Stimulated activated CD8-positive, alpha-beta memory T cell treated with anti-CD3 and anti-CD28 coated beads, Interleukin-12 subunit alpha, Interleukin-12 subunit beta, amount 100 ng/mL, for 24 hours (primary cell): Measurements from ENCODE around the gene BEGAIN.
"Not testable (repeated sequence)": the region's sequence is repeated elsewhere in the genome, so short reads cannot be mapped to it uniquely, and the experiment has no call there.

Experiments used
- DNase-seq: peaks from one replicate; pipeline ENCODE4 v3.0.0-alpha.2; 2020; ENCODE audit errors: extremely low read depth

Gene BEGAIN

DNA sequence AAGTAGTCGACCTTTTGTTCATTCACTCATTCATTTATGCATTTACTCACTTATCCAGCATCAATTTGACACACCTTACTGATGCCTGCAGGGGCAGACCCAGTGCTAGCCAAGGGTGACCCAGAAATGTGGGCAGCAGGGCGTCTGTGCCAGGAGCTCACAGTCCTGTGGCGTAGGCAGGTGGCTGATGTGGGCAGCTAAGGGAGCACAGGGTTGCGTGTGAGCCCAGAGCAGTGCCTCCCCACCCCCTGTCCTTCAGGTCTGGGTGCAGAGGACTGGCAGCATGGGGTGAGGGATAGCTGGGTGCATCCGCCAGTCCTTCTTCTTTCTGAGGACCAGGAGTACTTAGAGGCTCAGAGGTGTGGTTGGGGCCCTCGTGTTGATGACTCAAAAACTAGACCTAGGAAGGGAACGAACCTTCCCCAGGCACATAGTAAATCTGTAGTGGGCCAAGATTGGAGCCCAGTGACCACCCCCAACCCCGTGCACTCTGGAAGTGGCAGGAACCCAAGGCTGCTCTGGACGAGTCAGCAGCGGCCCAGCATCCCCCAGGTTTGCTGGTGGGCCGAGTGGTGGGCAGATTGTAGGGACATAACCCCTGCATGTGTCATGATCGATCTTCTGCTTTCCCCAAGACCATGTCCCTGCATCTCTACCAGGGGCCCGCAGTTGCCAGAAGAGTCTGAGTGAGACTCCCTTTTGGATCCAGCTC, 63.9 kb downstream of the BEGAIN start:
- no peak for DNase-seq

DNA sequence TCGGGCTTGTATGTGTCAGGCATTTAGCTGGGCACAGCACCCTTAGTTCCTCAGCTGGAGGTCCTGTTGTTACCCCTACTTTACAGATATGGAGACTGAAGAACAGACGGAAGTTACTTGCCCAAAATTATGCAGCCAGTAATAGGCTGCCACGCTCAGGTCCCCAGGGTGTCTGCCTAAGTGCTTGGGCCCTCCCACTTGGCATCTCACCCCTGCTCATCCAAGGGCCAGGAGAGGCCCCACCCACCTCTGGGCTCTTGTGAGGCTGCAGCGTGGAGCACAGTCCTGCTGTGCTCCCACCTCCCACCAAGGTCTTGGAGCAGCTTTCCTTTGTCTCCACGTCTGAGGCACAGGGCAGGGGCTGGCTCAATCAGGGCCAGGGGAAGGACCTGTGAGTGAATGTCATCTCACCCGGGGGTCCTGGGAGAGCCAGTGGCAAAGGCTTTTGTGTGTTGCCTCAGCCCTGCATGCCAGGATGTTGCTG, 64.6 kb downstream of the BEGAIN start:
- no peak for DNase-seq

DNA sequence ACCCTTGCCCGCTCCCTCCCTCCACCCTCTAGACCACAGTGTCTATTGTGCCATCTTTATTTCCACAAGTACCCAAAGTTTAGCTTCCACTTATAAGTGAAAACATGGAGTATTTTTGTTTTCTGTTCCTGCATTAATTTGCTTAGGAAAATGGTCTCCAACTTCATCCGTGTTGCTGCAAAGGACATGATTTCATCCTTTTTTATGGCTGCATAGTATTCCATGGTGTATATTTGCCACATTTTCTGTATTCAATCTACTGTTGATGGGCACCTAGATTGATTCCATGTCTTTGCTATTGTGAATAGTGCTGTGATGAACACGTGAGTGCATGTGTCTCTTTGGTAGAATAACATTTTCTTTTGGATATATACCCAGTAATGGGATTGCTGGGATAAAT, 81.2 kb downstream of the BEGAIN start:
- not testable (repeated sequence) for DNase-seq

DNA sequence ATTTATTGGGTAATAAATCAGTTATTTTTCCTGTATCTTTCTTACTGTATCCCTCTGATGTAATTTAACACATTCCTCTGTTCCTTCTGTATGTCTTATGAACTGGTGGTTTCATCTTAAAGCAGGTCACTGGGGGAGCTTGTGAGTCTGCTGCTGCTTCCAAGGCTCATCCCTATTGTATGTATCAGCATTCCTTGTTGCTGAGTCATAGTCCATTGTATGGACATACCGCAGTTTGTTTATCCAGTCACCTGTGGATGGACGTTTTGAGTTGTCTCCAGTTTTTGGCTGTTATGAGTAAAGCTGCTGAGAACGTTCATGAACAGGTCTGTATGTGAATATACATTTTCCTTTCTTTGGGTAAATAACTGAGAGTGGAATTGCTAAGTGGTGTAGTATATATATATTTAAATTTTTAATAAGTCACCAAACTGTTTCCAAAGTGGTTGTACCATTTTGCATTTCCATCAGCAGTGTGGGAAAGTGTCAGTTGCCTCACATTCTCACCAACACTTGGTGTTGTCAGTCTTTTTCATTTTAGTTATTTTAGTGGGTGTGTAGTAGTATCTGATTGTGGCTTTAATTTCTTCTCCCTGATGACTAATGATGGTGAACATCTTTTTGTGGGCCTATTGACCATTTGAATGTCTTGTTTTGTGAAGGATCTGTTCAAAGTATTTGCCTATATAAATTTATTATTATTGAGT, 82.7 kb downstream of the BEGAIN start:
- no peak for DNase-seq

DNA sequence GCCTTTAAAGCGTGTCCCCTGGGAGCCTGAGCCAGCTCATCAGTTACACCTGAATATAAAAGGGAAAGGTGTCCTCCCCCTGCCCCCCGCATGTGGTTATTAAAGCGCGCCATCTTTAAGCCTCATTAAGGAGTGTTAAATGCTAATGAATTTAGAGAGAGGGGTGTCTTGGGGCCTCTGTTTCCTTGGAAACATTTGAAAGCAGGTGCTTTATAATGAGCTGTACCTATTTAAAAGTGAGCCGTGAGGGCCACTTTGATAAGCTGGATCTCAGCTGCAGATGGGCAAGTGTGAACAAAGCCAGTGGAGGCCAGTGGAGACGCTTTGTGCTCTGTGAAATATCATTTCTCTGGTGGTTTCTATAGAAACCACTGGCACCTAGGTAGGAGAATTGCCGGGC, 84.0 kb downstream of the BEGAIN start:
- DNase-seq = no peak

DNA sequence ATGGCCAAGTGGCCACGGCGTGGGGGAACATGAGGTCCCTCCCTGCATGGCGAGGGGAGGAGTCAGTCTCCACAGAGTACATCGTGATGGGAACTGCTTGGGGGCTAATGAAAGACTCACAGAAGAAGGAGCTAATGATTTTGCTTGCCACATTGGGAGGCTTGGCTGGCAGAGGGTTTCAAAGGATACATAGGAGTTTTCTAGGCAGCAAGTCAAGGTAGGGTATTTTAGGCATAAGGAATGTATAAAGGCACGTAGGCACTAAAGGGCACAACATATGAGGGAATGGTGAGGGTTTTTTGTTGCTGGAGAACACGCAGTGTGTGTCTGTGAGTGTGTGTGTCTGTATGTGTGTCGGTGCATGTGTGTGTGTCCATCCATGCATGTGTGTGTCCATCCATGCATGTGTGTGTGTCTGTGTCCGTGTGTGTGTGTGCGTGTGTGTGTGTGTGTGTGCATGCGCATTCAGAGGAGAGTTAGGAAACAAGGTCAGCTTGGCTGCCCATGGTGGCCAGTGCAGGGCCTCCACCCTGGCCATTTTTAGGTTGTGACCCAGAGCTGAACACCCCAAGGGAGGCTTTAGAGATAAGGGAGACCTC, 84.5 kb downstream of the BEGAIN start:
- DNase-seq = no peak

DNA sequence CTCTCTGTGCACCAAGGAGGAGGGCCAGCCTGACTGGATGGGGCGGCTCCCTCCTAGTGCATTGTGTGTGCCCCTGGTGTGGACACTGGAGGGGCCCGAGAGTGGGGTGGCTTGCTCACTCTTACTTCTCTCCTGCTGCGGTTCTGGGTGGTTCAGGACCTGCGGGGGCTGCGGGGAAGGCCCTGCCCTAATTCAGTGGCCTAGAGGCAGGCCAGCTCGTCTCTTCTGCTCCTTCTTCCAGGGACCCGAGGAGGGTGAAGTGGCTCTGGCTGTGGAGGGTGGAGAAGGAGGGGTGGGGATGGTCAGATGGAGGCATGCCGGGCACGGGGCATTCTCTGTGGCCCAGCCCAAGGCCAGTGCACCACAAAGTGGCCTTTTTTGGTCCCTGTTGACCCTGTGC, 87.1 kb downstream of the BEGAIN start:
- DNase-seq = no peak

DNA sequence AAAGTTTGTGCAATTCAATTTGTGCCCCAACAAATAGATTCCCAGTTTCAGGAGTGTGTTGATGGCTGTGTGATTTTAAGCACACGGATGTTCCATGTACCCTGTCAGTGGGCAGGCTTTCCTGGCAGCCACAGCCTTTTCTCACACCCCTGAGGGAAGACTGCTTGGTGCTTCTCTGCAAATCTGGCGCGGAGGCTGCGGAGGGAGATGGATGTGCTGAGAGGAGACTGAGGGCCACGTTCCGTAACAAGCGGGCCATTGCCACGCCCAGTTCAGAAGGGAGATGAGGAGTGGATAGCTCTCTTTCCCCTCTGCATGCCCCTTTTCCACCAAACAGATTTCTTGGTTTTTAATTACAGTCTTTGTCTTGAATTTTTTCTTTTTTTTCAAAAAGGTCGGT, 89.1 kb downstream of the BEGAIN start:
- DNase-seq = no peak

DNA sequence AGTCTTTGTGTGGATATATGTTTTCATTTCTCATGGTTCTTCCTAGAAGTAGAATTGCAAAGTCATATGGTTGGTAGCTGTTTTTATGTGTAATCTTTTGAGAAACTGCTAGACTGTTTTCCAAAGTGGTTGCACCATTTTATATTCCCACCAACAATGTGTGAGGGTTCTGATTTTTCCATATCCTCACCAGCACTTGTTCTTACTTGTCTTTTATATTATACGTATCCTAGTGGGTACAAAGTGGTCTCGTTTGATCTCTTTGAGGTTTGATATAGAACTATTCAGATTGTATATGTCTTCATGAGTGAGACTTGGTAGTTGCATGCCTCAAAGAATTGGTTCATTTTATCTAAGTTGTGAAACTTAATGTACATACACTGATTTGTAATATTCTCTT, 91.3 kb downstream of the BEGAIN start:
- no peak for DNase-seq

DNA sequence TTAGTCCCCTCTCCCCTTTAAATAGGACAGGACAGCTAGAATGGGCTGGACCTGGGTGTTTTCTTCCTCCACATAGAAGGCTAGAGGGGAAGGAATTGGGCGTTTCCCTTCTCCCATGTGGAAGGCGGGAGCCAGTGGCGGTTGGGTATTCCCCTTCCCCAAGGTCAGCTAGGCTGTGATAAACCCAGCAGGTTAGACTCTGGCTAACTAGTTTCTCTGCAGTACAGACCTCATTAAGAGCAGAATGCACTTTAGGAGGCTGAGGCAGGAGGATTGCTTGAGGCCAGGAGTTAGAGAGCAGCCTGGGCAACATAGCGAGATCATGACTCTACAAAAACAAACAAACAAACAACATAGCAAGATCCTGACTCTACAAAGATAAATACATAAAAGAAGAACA, 92.6 kb downstream of the BEGAIN start:
- no peak for DNase-seq

DNA sequence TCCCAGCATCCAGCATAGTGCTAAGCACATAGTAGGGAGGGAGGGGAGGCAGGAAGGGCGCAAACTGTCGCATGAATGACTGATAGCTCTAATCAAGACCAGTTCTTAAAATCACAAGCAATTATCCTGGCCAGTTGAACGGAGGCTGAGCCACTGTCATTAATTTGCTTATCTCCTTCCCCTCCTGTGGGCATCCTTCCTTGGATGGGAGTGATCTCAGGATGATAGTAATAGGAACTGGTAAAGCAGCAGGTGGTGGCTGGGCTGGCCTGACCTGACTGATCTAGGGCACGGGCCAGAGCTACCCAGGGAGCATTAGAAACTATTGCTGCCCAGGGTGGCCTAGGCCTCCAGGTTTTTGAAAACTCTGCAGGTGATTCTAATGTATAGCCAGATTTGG, 97.0 kb downstream of the BEGAIN start:
- no peak for DNase-seq

DNA sequence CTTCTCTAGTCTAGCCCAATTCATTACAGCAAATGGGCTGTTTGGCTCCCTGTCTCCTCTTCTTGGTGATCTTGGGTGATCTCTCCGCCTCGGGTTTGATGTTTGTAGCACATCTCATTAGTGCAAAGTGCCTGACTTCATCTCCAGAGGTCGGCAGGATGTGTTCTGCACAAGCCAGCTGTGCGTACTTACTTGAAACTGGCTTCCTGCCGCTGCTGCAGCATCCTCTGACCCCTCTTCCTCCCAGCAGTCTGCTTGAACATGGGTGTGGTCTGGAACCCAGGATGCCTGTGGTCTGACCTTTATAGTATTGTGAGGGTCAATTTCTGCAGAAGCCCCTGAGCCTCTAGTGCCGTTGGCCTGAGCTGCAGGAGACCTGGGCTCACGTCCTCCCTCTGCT, 99.2 kb downstream of the BEGAIN start:
- no peak for DNase-seq

DNA sequence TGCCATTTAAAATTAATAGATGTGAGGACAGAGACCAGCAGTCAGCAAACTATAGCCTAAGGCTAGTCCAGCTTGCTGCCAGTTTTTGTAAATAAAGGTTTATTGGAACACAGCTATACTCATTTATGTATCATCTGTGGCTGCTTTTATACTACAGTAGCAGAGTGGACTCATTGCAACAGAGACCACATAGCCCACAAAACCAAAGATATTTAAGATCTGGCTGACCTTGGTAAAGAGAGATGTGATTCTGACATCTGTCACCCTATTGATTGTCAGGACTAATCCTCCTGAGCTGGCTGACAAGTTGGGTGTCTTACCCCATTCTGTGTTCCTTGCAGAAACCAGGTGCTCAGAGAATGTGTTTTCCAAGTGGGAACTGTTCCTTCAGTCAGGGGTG, 99.9 kb downstream of the BEGAIN start:
- DNase-seq = no peak
